SJCRH30 (cell line): ENCODE data around the gene LAMTOR2. TPM values are rescaled to one million over a fixed set of nuclear protein-coding genes. Genes with fewer than 3 reads are reported as not detected.

Experiments
- DNase-seq, 2 experiments: peaks; one replicate each; pipeline ENCODE4 v3.0.0-alpha.2; 2015 to 2020
- H3K27ac ChIP-seq: fragments of 250-450 bp; sonication (Bioruptor Pico); 2 replicates; pipeline ENCODE4 v1.5.1; 2020; ENCODE audit warnings: mild to moderate bottlenecking, moderate library complexity
- H3K27me3 ChIP-seq: fragments of 250-450 bp; sonication (Bioruptor Pico); 2 replicates; pipeline ENCODE4 v1.5.1; 2020; ENCODE audit warnings: mild to moderate bottlenecking, moderate library complexity
- H3K36me3 ChIP-seq: fragments of 250-450 bp; sonication (Bioruptor Pico); 2 replicates; pipeline ENCODE4 v1.5.1; 2020; ENCODE audit warnings: mild to moderate bottlenecking, moderate library complexity
- H3K4me1 ChIP-seq: fragments of 250-450 bp; sonication (Bioruptor Pico); 2 replicates; pipeline ENCODE4 v1.5.1; 2020; ENCODE audit warnings: mild to moderate bottlenecking, moderate library complexity
- H3K4me3 ChIP-seq: fragments of 250-450 bp; sonication (Bioruptor Pico); 2 replicates; pipeline ENCODE4 v1.5.1; 2020; ENCODE audit warnings: mild to moderate bottlenecking, moderate library complexity
- H3K9me3 ChIP-seq: fragments of 250-450 bp; sonication (Bioruptor Pico); replicated peaks from 2 replicates; pipeline ENCODE4 v1.5.1; 2020; ENCODE audit warnings: mild to moderate bottlenecking, moderate library complexity
- total RNA-seq: library from RNA; depleted of rRNA; stranded (reverse); fragments of >200 nt; shearing (Covaris generic); gene quantifications from 2 replicates; pipeline ENCODE4 v1.2.3, GENCODE V29; 2014; rRNA removed

LAMTOR2 gene
- 24.8 and 33.3 TPM in 2 replicates for total RNA-seq

DNA sequence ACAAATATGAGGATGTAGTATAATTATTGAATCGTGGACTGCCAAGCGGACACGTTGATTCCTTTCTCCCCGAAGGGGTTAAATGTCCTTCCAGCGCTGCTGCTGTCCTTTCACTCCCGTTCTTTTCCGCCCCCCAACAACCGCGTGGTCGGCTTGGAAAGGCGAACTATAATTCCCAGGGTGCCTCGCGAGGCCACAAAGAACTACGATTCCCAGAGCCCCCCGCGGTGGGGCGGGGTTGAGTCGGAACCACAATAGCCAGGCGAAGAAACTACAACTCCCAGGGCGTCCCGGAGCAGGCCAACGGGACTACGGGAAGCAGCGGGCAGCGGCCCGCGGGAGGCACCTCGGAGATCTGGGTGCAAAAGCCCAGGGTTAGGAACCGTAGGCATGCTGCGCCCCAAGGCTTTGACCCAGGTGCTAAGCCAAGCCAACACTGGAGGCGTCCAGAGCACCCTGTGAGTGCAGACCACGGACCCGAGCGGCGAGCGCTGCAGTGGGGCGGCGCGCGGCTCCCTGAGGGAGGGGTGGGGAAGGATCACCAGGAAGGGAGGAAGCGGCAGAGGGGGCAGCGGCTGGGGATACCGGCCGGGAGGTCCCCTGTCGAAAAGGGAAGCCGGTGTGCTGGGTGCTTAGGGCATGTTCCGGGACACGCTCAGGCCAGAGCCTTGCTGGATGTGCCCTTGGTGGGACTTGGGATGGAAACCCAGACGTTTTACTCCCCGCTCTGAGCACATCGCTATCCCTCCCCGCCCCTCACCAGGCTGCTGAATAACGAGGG, at the start of gene LAMTOR2:
LAMTOR2 (plus strand) TSS at position 283 of the 781 bp plus-strand sequence; CDS start at position 391, 108 bp downstream.
- peak; percentile 98 for DNase-seq
- Histone ChIP-seq H3K36me3 (0 out of 2 replicates have a peak, but pooled peaks cover 3% of the 10 kb centered on the region), H3K27ac (peak within 1 kb of the TSS; percentile 94), H3K9me3 (no peaks in the 10 kb centered on the region), H3K4me1 (peaks cover 5% of the 10 kb centered on the region; the same call in 1 of the 2 replicates), H3K27me3 (no peaks in the 10 kb centered on the region), H3K4me3 (peak within 1 kb of the TSS; percentile 77)

DNA sequence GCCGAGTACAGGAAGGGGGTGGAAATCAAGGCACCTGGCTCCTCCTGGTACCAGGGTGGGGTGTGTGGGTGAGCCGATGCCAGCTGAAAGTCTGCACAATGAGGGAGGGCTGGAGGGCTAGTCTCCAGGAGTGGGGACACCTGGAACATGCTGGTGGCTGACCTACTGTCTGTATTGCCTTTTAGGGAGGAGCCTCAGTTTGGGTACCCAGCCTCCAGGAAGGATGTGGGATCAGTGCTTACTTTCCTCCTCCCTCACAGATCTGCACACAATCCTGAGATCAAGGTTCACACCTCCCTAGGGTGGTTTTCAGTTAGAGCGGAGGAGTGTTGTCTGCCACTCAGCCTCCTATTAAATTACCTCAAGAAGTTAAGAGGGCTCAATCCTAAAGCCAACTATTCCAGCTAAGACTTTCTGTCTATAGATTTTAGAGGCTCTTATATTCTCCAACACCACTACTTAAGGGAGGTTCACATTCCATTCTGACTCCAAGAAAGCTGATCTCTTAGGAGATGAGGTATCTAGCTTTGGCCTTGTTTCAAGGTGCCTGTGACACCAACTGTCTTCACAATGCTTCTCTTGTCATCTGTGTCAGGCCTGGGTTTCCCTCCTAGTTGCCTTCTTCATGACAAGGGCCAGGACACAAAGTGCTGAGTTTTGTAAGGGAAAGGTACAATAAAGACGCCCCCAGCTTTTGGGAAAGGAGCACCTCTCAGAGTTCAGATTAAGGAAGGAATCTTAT, 49.6 kb upstream of the LAMTOR2 start:
- DNase-seq = no peak
- H3K36me3 ChIP-seq = peaks cover 8% of the 10 kb centered on the region
- H3K4me1 ChIP-seq = peaks cover 31% of the 10 kb centered on the region
- no peaks in the 10 kb centered on the region for H3K9me3 ChIP-seq
- H3K27me3 ChIP-seq = no peaks in the 10 kb centered on the region
- no peak overlapping the region for H3K27ac ChIP-seq
- H3K4me3 ChIP-seq = no peak overlapping the region

DNA sequence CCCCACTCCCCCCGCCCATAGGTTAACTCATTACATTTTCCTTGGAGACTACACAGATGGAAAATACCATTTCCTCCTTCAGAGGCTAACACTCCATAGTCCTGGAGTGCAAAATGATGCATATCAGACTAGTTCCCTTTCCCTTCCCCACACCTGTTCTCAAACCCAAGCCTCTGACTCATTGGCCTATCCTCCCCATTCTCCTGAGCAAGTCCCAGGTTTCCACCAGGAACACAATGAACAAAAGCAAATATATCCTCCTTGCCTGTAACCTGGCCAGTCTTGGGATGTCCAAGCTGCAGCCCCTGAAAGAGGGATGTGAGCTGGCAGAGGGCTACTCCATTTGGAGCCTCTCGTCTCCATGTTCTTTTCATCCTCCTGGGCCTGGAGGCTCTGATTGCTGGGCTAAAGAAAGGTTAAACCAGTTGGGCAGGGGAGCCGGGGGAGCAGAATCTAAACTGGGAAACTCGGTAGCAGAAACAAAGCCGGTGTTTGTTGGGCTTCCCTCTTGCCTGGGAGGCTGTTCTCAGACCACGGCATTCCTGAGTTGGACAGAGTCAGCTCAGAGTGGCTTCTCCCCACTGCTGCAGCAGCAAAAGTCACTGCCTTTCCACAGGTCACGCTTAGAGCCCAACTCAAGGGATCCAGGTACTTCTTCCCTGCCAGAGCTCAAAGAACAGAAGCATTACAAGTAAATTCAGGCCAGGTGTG, 47.8 kb upstream of the LAMTOR2 start:
- H3K4me3 ChIP-seq = no peak overlapping the region
- peaks cover 22% of the 10 kb centered on the region for H3K36me3 ChIP-seq
- peak; percentile 37 to 60 for DNase-seq
- no peaks in the 10 kb centered on the region for H3K27me3 ChIP-seq
- H3K27ac ChIP-seq = peak overlapping the region; percentile 57
- no peaks in the 10 kb centered on the region for H3K9me3 ChIP-seq
- peaks cover 29% of the 10 kb centered on the region for H3K4me1 ChIP-seq

DNA sequence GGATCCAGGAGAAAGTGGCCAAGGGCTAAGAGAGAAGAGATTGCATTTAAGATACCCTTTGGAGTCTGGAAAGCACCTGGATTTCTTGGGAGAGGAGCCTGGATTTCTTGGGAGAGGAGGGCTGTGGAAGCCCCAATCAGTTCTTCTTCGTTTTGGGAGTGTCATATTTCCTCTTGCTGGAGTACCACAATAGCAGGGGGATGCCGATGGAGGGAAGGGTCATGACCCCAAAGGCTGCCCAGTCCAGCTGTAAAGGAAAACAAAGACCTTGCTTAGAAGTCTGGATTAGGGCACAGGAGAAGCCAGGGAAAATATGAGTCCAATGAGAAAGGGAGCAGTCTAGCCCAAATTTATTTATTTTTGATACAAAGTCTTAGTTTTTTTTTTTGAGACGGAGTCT, 45.2 kb upstream of the LAMTOR2 start:
- H3K27ac ChIP-seq = no peak overlapping the region
- H3K27me3 ChIP-seq = no peaks in the 10 kb centered on the region
- DNase-seq = no peak
- H3K9me3 ChIP-seq = no peaks in the 10 kb centered on the region
- H3K36me3 ChIP-seq = peaks cover 32% of the 10 kb centered on the region
- H3K4me1 ChIP-seq = peaks cover 7% of the 10 kb centered on the region
- H3K4me3 ChIP-seq = no peak overlapping the region

DNA sequence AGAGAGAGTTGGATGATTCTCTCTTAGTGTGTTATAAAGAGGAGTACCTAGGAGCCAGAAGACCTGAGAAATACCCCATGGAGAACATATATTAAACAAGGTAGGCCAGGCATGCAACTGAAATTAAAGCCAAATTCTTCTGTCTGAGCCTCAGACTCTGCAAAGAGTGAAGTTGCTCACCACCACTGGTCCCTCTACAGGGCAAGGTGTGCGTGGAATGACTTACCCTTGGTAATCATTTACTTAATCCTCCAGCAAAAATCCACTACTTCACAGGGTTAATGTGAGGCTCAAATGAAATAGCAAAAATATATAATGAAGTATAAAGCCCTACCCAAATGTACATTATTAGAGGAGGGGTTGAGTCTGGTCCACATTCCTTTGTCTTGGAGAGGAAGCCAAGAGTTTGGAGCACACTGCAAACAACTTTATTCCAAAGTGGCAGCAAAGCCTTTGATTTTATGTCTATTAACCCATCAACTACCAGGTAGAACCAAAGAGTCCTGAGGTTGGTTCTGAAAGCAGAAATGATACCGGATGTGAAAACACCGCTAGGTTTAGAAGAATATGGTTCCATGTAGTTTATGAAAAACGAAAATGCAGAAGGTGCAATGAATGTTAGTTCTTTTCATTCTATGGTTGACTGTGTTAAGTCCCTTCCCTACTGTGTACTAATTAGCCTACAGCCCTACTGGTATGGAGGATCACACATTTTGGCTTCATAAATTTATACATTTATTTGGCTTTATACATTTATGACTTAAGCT, 42.3 kb upstream of the LAMTOR2 start:
- H3K36me3 ChIP-seq = peaks cover 51% of the 10 kb centered on the region
- H3K27ac ChIP-seq = no peak overlapping the region

DNA sequence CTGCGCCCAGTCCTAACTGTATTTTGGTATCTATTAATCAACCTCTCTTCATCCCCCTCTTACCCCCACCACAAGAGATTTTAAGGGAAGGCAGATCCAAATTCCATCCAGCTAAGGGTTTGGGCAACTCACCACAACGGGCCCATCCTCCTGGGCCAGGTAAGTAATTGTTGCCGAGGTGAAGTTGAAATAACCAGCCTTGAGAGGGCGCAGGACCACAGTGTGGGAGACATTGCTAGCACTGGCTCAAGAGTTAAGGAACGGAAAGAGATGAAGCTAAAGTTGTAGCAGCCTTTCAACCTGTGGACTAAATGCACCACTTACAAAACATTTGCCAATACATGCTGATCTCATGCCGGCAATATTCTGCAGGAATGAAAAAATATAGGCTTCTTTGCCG, 39.8 kb upstream of the LAMTOR2 start:
- DNase-seq = no peak
- peaks cover 58% of the 10 kb centered on the region for H3K36me3 ChIP-seq
- no peak overlapping the region for H3K27ac ChIP-seq
- H3K9me3 ChIP-seq = no peaks in the 10 kb centered on the region
- H3K4me1 ChIP-seq = no peaks in the 10 kb centered on the region
- no peak overlapping the region for H3K4me3 ChIP-seq
- H3K27me3 ChIP-seq = no peaks in the 10 kb centered on the region

More for the DNA sequence above, 42.3 kb upstream of the LAMTOR2 start:
- H3K9me3 ChIP-seq = no peaks in the 10 kb centered on the region
- no peaks in the 10 kb centered on the region for H3K27me3 ChIP-seq
- H3K4me1 ChIP-seq = peaks cover under 1% of the 10 kb centered on the region
- DNase-seq = no peak
- no peak overlapping the region for H3K4me3 ChIP-seq

DNA sequence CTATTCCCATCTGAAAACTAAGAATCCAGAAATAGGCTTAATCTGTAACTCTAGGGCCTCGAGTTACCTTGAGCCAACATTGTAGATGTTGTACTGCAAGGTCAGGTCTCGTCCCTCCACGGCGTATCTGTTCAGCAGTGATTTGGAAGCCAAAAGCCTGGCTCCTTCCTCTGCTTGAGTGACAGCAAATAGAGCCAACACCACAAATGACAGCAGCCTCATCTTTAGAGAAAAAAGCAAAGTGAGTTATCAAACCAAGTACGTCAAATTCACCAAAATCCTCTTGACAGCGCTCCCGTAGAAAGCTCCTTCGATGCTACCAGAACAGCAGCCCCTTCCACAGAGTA, 34.7 kb upstream of the LAMTOR2 start:
- H3K4me3 ChIP-seq = peak overlapping the region; percentile 63
- H3K4me1 ChIP-seq = no peaks in the 10 kb centered on the region
- no peaks in the 10 kb centered on the region for H3K9me3 ChIP-seq
- H3K27me3 ChIP-seq = no peaks in the 10 kb centered on the region
- no peak for DNase-seq
- peaks cover 31% of the 10 kb centered on the region for H3K36me3 ChIP-seq
- no peak overlapping the region for H3K27ac ChIP-seq

DNA sequence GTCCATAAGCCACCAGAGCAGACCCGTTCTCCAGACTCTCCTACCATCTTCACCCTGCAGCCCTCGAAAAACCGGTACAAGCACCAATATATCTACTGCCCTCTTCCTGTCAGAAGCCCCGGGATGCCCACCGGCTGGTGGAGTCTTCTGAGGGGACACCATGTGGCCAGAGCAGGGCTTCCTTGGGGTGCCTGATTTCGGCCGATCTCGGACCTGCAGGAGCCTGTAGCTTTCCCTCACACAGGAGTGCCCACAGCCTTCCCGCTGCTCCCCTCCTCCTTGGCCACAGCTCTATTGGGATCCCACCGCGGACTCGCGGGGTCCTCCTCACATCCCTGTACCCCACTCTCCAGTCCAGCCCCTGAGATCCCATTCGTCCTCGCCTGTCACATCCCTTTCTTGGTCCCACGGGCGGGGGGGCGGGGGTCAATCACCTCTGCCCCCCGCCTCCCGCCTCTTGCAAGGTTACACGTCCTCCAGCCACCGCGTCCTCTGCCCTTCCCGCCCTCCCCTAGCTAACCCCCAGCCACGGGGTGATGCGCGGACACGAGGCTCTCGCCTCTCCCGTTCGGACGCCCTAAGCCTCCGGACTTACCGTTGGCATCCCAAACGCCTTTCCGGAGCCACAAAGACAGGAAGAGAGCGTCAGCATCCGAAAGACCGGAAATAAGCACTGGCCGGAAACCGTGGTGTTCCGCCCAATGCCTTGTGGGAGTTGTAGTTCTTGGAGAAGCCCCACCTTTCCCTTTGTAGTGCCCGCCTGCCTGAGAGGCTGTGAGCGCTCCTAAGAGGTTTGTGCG, 34.1 kb upstream of the LAMTOR2 start, which contains the start of gene SSR2:
SSR2 (minus strand) TSS at position 659 of the 800 bp plus-strand sequence. CDS start 784 bp downstream, outside the sequence.
- DNase-seq = peak; percentile 87 to 93
- Histone ChIP-seq H3K36me3 (peaks cover 29% of the 10 kb centered on the region), H3K27ac (no peak within 1 kb of the TSS), H3K4me1 (no peaks in the 10 kb centered on the region), H3K9me3 (no peaks in the 10 kb centered on the region), H3K27me3 (no peaks in the 10 kb centered on the region), H3K4me3 (peak within 1 kb of the TSS; percentile 63)

DNA sequence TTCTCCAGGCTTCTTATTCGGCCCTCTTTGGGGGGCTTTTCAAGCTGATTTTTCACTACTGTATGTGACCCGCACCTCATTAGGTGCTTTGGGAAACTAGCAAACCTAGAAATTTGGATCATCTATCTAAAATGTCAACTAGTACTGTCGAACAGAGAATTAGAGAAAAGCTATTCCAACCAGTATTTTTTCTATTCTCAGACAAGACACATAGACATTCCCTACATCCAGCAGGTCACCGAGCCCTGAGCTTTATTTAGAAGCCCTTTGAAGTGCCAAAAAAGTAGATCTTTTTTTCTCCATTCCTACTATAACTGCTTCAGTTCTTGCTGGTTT, 33.5 kb upstream of the LAMTOR2 start:
- DNase-seq = no peak
- peak overlapping the region; percentile 63 for H3K4me3 ChIP-seq
- no peak overlapping the region for H3K27ac ChIP-seq

DNA sequence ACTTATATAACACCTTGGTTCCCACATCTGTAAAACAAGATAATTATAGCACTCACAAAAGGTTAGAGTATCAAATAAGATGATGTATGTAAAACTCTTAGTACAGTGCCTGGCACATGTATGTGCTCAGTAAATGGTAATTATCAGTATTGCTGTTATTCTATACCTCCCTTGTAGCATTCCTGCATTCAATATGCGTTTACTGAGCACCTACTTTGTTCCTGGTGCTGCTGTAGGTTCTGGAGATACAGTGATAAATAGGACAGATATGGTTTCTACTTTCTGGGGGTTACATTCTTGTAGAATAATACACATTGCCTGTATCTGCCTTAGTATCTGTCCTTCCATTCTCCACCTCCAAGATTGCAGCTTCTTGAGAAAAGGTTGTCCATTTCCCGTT, 32.6 kb upstream of the LAMTOR2 start:
- Histone ChIP-seq H3K27me3 (no peaks in the 10 kb centered on the region), H3K27ac (no peak overlapping the region), H3K9me3 (no peaks in the 10 kb centered on the region), H3K36me3 (peaks cover 18% of the 10 kb centered on the region), H3K4me3 (no peak overlapping the region), H3K4me1 (no peaks in the 10 kb centered on the region)
- no peak for DNase-seq

More for the DNA sequence above, 33.5 kb upstream of the LAMTOR2 start:
- Histone ChIP-seq H3K27me3 (no peaks in the 10 kb centered on the region), H3K9me3 (no peaks in the 10 kb centered on the region), H3K36me3 (peaks cover 27% of the 10 kb centered on the region), H3K4me1 (no peaks in the 10 kb centered on the region)

DNA sequence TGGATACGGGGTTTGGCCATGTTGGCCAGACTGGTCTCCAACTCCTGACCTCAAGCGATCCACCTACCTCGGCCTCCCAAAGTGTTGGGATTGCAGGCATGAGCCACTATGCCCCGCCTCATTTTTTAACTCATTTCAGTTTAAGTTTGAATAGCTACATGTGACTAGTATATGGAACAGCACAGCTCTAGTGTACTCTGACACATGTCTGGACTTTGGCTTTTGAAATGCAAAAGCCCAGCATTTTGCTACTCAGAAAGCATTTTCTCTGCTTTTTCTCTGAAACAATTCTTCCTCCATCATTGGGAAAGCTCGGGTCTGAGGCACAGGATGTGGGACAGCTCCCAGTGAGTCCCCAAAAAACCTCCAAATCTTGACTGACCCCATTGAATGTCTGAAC, 29.8 kb upstream of the LAMTOR2 start:
- Histone ChIP-seq H3K9me3 (no peaks in the 10 kb centered on the region), H3K4me1 (no peaks in the 10 kb centered on the region), H3K27me3 (no peaks in the 10 kb centered on the region), H3K4me3 (no peak overlapping the region), H3K36me3 (no peaks in the 10 kb centered on the region), H3K27ac (no peak overlapping the region)
- no peak for DNase-seq

DNA sequence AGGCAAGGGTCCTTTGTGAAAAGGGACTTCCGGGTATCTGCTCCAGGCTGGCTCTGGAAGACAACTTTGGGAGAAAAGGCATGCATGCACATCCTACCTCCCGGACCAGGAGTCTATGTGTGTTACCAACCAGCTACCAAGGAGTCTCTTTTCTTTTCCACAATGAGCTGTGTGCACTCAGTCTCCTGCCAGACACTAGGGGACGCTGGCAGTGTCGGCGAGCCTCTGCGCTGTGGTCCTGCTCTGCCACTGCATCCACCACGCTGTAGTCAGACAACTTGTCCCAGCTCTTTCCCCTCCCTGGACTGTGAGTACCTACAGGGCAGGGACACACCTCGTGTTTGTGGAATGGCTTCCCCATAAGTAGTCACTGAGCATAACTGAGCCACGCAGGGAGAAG, 28.7 kb upstream of the LAMTOR2 start:
- Histone ChIP-seq H3K4me1 (no peaks in the 10 kb centered on the region), H3K9me3 (no peaks in the 10 kb centered on the region), H3K4me3 (no peak overlapping the region), H3K36me3 (no peaks in the 10 kb centered on the region), H3K27ac (no peak overlapping the region), H3K27me3 (no peaks in the 10 kb centered on the region)
- DNase-seq = peak in 1 of 2 experiments; percentile 33

DNA sequence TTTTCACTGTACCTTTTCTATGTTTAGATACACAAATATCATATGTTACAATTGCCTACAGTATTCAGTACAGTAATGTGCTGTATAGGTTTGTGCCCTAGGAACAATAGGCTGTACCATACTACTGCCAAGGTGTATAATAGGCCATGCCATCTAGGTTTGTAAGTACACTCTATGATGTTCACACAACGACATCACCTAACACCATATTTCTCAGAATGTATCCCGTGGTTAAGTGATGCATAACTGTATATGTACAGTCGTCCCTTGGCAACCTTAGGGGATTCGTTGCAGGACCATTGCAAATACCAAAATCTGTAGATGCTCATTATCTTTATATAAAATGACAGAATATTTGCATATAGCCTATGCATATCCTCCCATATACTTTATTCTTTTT, 28.0 kb upstream of the LAMTOR2 start:
- Histone ChIP-seq H3K36me3 (no peaks in the 10 kb centered on the region), H3K4me3 (no peak overlapping the region), H3K9me3 (no peaks in the 10 kb centered on the region)

DNA sequence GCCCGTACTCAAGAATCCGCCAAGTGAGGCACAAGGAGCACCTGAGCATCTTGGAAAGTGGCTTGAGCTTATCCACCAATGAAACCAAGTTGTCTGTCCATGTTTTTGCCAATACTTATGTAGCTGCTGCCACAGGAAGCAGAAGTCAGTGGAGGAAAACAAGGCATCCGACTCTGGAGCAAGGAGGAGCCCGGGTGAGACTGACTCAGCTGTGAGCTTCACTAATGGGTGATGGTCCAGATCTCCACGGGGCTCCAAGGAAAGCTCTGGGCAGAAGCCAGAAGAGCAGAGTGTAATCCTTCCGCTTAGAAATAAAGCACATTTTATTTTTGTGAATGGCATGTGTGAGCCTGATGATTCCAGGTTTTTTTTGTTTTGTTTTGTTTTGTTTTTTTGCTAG, 21.6 kb upstream of the LAMTOR2 start:
- no peaks in the 10 kb centered on the region for H3K4me1 ChIP-seq
- H3K27ac ChIP-seq = no peak overlapping the region
- no peaks in the 10 kb centered on the region for H3K9me3 ChIP-seq
- H3K36me3 ChIP-seq = peaks cover 5% of the 10 kb centered on the region
- no peaks in the 10 kb centered on the region for H3K27me3 ChIP-seq
- DNase-seq = no peak
- no peak overlapping the region for H3K4me3 ChIP-seq

More for the DNA sequence above, 28.0 kb upstream of the LAMTOR2 start:
- DNase-seq = no peak
- Histone ChIP-seq H3K27ac (no peak overlapping the region), H3K27me3 (no peaks in the 10 kb centered on the region), H3K4me1 (no peaks in the 10 kb centered on the region)
